ENCODE measurements around the gene TGM5.
"Not testable (repeated sequence)": the region's sequence is repeated elsewhere in the genome, so short reads cannot be mapped to it uniquely, and the experiment has no call there.

The TGM5 gene

DNA sequence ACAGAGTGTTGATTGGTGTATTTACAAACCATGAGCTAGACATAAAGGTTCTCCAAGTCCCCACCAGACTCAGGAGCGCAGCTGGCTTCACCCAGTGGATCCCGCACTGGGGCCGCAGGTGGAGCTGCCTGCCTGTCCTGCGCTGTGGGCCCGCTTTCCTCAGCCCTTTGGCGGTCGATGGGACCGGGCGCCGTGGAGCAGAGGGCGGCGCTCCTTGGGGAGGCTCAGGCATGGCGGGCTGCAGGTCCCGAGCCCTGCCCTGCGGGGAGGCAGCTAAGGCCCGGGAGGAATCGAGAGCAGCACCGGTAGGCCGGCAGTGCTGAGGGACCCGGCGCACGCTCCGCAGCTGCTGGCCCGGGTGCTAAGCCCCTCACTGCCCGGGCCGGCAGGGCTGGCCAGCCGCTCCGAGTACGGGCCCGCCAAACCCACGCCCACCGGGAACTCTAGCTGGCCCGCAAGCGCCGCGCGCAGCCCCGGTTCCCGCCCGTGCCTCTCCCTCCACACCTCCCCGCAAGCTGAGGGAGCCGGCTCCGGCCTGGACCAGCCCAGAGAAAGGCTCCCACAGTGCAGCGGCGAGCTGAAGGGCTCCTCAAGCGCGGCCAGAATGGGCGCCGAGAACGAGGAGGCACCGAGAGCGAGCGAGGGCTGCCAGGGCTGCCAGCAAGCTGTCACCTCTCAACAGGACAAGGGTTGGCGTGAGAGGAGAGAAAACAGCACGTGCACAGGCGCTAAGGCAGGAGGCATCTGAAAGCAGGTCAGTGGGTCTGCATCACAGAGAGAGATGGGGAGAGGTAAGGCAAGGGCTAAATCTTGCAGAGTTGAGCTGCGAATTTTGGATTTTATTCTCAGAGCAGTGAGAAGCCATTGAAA is 40.1 kb downstream of the TGM5 start:
- Histone ChIP-seq H3K9me3 (no peaks in the 10 kb centered on the region), H3K36me3 (no peaks in the 10 kb centered on the region), H3K4me1 (no peaks in the 10 kb centered on the region), H3K4me3 (no peak overlapping the region), H3K27ac (no peak overlapping the region), H3K27me3 (peaks cover 0 to 2% of the 10 kb centered on the region in 2 donors)
- TF ChIP-seq, protein P1, sequence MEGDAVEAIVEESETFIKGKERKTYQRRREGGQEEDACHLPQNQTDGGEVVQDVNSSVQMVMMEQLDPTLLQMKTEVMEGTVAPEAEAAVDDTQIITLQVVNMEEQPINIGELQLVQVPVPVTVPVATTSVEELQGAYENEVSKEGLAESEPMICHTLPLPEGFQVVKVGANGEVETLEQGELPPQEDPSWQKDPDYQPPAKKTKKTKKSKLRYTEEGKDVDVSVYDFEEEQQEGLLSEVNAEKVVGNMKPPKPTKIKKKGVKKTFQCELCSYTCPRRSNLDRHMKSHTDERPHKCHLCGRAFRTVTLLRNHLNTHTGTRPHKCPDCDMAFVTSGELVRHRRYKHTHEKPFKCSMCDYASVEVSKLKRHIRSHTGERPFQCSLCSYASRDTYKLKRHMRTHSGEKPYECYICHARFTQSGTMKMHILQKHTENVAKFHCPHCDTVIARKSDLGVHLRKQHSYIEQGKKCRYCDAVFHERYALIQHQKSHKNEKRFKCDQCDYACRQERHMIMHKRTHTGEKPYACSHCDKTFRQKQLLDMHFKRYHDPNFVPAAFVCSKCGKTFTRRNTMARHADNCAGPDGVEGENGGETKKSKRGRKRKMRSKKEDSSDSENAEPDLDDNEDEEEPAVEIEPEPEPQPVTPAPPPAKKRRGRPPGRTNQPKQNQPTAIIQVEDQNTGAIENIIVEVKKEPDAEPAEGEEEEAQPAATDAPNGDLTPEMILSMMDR (IDR thresholded peaks at IDR 0.05): no peak
- intact Hi-C loops (cut with DNase I; ENCODE audit: low total_unique reads): loop anchor here (5.0 kb wide), 1 partner anchor 56 kb away; no protein-coding TSS in a partner anchor
- no peak for DNase-seq

DNA sequence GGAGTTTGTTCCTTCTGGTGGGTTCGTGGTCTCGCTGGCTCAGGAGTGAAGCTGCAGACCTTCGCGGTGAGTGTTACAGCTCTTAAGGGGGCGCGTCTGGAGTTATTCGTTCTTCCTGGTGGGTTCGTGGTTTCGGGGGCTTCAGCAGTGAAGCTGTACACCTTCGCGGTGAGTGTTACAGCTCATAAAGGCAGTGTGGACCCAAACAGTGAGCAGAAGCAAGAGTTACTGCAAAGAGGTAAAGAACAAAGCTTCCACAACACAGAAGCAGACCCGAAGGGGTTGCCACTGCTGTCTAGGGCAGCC is 40.8 kb downstream of the TGM5 start:
- not testable (repeated sequence) for H3K4me1 ChIP-seq, H3K36me3 ChIP-seq, DNase-seq, H3K27me3 ChIP-seq, H3K9me3 ChIP-seq, H3K27ac ChIP-seq, H3K4me3 ChIP-seq
- intact Hi-C loops (cut with DNase I; ENCODE audit: low total_unique reads): loop anchor here (5.0 kb wide), 1 partner anchor 56 kb away; no protein-coding TSS in a partner anchor

GRCh38 chr15:43225201-43225949 is 41.4 kb downstream of the TGM5 start:
- DNase-seq: peak in 1 of 2 donors; percentile 42
- intact Hi-C loops (cut with DNase I; ENCODE audit: low total_unique reads): loop anchor here (5.0 kb wide), 1 partner anchor 57 kb away; no protein-coding TSS in a partner anchor

GRCh38 chr15:43221422-43221821 is 45.3 kb downstream of the TGM5 start:
- Histone ChIP-seq H3K27me3 (peaks cover 0 to 17% of the 10 kb centered on the region in 2 donors), H3K36me3 (no peaks in the 10 kb centered on the region), H3K4me3 (no peak overlapping the region), H3K4me1 (no peaks in the 10 kb centered on the region), H3K27ac (no peak overlapping the region), H3K9me3 (no peaks in the 10 kb centered on the region)
- intact Hi-C loops (cut with DNase I; ENCODE audit: low total_unique reads): no loop called here
- TF ChIP-seq, protein P1 (IDR thresholded peaks at IDR 0.05): no peak
- no peak for DNase-seq

More at GRCh38 chr15:43225201-43225949, 41.4 kb downstream of the TGM5 start:
- H3K27me3 ChIP-seq: peaks cover 0 to 2% of the 10 kb centered on the region in 2 donors
- H3K27ac ChIP-seq: no peak overlapping the region
- TF ChIP-seq, protein P1 (IDR thresholded peaks at IDR 0.05): peak; percentile 70 to 76
- no peaks in the 10 kb centered on the region for H3K9me3 ChIP-seq
- no peaks in the 10 kb centered on the region for H3K36me3 ChIP-seq
- no peak overlapping the region for H3K4me3 ChIP-seq
- no peaks in the 10 kb centered on the region for H3K4me1 ChIP-seq

- Histone ChIP-seq H3K36me3 (no peaks in the 10 kb centered on the region), H3K27me3 (peaks cover 0 to 17% of the 10 kb centered on the region in 2 donors), H3K4me1 (no peaks in the 10 kb centered on the region), H3K9me3 (no peaks in the 10 kb centered on the region), H3K4me3 (no peak within 1 kb of the TSS), H3K27ac (no peak within 1 kb of the TSS)
- DNase-seq: no peak
- intact Hi-C loops (cut with DNase I; ENCODE audit: low total_unique reads): no loop called here
- TF ChIP-seq, protein P1 (IDR thresholded peaks at IDR 0.05): no peak
Measured at GRCh38 chr15:43220991-43221403, 45.7 kb downstream of the TGM5 start, which contains the start of gene EPB42. EPB42 (minus strand) TSS chr15:43221018; CDS start chr15:43220825, 193 bp downstream.
